Liver (tissue), 3 donors: Measurements from ENCODE around the gene CHD3.

Experiments
- ATF3 ChIP-seq: IDR thresholded peaks from 2 replicates; pipeline ENCODE4 v1.6.1; 2016; ENCODE audit warnings: antibody characterized with exemption
- CTCF ChIP-seq: fragments of 150-350 bp; IDR thresholded peaks from 2 replicates; pipeline ENCODE4 v1.5.1; 2017; ENCODE audit warnings: improper control_type of control experiment, low read depth, low read length; ENCODE audit not compliant: missing input control
- EGR1 ChIP-seq, 2 donors: IDR thresholded peaks; 2 replicates each; pipeline ENCODE4 v1.6.1; 2016 to 2018; ENCODE audit warnings: antibody characterized with exemption in 2 of 2, low read depth in 2 of 2
- GABPA ChIP-seq, 2 donors: IDR thresholded peaks in 1 of 2; conservative IDR thresholded peaks in 1 of 2; 2 replicates each; pipeline ENCODE4 v1.6.1; 2016; ENCODE audit warnings: antibody characterized with exemption in 2 of 2, mild to moderate bottlenecking in 1 of 2, moderate library complexity in 1 of 2
- JUND ChIP-seq, 2 donors: IDR thresholded peaks; 2 replicates each; pipeline ENCODE4 v1.6.1; 2016; ENCODE audit warnings: antibody characterized with exemption in 2 of 2
- MAX ChIP-seq: IDR thresholded peaks from 2 replicates; pipeline ENCODE4 v1.6.1; 2016; ENCODE audit warnings: antibody characterized with exemption
- NR2F2 ChIP-seq: IDR thresholded peaks from 2 replicates; pipeline ENCODE4 v1.6.1; 2016; ENCODE audit warnings: antibody characterized with exemption
- RAD21 ChIP-seq, 2 donors: IDR thresholded peaks; 2 replicates each; pipeline ENCODE4 v1.6.1; 2016; ENCODE audit warnings: antibody characterized with exemption in 2 of 2, mild to moderate bottlenecking in 2 of 2
- REST ChIP-seq: IDR thresholded peaks from 2 replicates; pipeline ENCODE4 v1.6.1; 2016; ENCODE audit warnings: antibody characterized with exemption, mild to moderate bottlenecking
- SP1 ChIP-seq: IDR thresholded peaks from 2 replicates; pipeline ENCODE4 v1.6.1; 2018; ENCODE audit warnings: antibody characterized with exemption, mild to moderate bottlenecking
- TAF1 ChIP-seq: conservative IDR thresholded peaks from 2 replicates; pipeline ENCODE4 v1.6.1; 2016; ENCODE audit warnings: antibody characterized with exemption, mild to moderate bottlenecking
- YY1 ChIP-seq: IDR thresholded peaks from 2 replicates; pipeline ENCODE4 v1.6.1; 2016; ENCODE audit warnings: antibody characterized with exemption, mild to moderate bottlenecking
- donor health status: healthy.
- donor health status: healthy.

GRCh38 chr17:7916808-7917207 lies 28.2 kb downstream of the CHD3 start:
- TF ChIP-seq MAX (no peak), RAD21 (IDR thresholded peaks at IDR 0.05) (no peak), CTCF (no peak), REST (no peak), TAF1 (no peak), SP1 (no peak), YY1 (no peak), JUND (IDR thresholded peaks at IDR 0.05) (no peak), EGR1 (IDR thresholded peaks at IDR 0.05; ENCODE audit: low read depth in 2 of 2) (no peak), NR2F2 (no peak), ATF3 (no peak), GABPA (IDR thresholded peaks at IDR 0.05 in 1 of 2, conservative IDR thresholded peaks at IDR 0.05 in 1 of 2) (no peak)
